Neutrophil (primary cell): ENCODE data around the gene AK2.

Experiments used
- H3K27ac ChIP-seq: fragments of 200-600 bp; sonication (generic); 2 replicates; pipeline ENCODE4 v1.5.1; 2016; ENCODE audit warnings: mild to moderate bottlenecking, moderate library complexity
- H3K27me3 ChIP-seq: fragments of 200-600 bp; sonication (generic); 2 replicates; pipeline ENCODE4 v1.6.0; 2016; ENCODE audit warnings: mild to moderate bottlenecking
- H3K36me3 ChIP-seq: fragments of 200-600 bp; sonication (generic); 2 replicates; pipeline ENCODE4 v1.5.1; 2017
- H3K4me1 ChIP-seq, 2 experiments: fragments of 200-600 bp in 1 of 2; sonication (generic) in 1 of 2; 1 replicate in 1 of 2; 2 replicates in 1 of 2; pipeline versions ENCODE4 v1.5.1 to v1.6.1; 2013 to 2016; ENCODE audit warnings: low read depth in 1 of 2, low read length in 1 of 2, mild to moderate bottlenecking in 1 of 2, moderate library complexity in 1 of 2; ENCODE audit not compliant: control insufficient read depth in 1 of 2, insufficient read depth in 1 of 2
- H3K4me3 ChIP-seq, 2 experiments: fragments of 200-600 bp in 1 of 2; sonication (generic) in 1 of 2; 1 replicate in 1 of 2; 2 replicates in 1 of 2; pipeline ENCODE4 v1.5.1; 2013 to 2016; ENCODE audit warnings: low read depth in 1 of 2, low read length in 1 of 2, mild to moderate bottlenecking in 1 of 2, moderate library complexity in 1 of 2
- H3K9me3 ChIP-seq: fragments of 200-600 bp; sonication (generic); 2 replicates; pipeline ENCODE4 v1.5.1; 2016
- CTCF ChIP-seq: fragments of 200-600 bp; sonication (generic); IDR thresholded peaks from 2 replicates; pipeline ENCODE4 v1.5.1; 2016; ENCODE audit warnings: antibody characterized with exemption

AK2 gene

DNA sequence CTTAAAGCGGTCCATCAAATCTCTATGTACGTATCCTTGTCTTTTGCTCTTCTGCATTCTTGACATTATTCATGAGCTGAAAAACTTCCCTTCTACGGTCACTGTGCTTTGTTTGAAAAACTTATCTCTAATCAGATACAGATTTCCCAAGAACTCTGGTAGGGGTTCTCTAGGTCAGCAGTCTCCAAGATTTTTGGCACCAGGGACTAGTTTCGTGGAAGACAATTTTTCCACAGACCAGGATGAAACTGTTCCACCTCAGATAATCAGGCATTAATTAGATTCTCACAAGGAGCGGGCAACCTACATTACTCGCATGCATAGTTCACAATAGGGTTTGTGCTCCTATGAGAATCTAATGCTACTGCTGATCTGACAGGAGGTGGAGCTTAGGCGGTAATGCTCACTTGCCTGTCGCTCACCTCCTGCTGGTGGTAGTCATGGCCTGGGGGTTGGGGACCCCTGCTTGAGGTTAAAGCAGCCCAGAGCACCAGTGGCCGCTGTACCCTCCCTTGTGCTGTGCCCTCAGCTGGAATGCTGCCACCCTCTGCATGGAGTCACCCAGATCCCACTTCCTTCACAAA is 30.8 kb downstream of the AK2 start:
- TF ChIP-seq CTCF: no peak
- H3K27ac ChIP-seq: peak overlapping the region; percentile 91
- H3K4me3 ChIP-seq: no peak overlapping the region
- H3K27me3 ChIP-seq: no peaks in the 10 kb centered on the region
- no peaks in the 10 kb centered on the region for H3K36me3 ChIP-seq
- peaks cover 66 to 76% of the 10 kb centered on the region in 2 experiments for H3K4me1 ChIP-seq
- H3K9me3 ChIP-seq: no peaks in the 10 kb centered on the region

DNA sequence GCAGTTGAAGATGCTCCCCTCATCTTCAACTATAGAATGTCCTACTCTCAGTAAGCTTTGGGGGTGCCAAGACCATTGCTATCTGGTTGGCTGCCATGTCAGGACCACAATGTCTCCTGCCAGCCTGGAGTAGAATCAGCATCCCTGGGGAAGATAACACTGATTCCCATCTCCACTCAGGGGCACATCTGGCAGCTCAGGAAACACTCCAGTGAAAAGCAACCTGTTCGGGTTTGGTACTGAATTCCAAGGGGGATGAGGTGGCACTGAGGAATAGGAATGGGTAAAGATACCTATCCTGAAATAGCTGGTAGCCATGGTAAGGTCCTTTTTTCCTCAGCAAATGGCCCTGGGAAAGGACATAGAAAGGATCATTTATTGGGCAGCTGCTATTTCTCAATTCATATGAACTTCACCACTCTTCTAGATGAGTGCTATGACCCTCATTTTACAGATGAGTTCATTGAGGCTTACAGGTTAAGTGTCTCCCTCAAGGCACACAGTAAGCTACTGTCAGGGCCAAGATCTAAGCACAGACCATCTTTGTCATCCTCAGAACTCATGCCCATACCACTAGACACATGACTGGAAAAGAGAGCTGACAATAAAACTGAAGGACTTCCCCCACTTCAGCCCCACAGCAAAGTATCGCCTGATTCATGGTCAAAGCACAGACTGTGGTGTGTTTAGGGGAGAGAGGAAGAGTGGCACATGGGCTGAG is 31.4 kb downstream of the AK2 start:
- Histone ChIP-seq H3K4me1 (peaks cover 73 to 78% of the 10 kb centered on the region in 2 experiments), H3K27me3 (no peaks in the 10 kb centered on the region), H3K36me3 (no peaks in the 10 kb centered on the region), H3K9me3 (no peaks in the 10 kb centered on the region), H3K4me3 (no peak overlapping the region), H3K27ac (peak overlapping the region; percentile 91)
- no peak for TF ChIP-seq CTCF

GRCh38 chr1:33004613-33005012 is 32.1 kb downstream of the AK2 start:
- Histone ChIP-seq H3K9me3 (no peaks in the 10 kb centered on the region), H3K4me3 (no peak overlapping the region), H3K27ac (no peak overlapping the region), H3K36me3 (no peaks in the 10 kb centered on the region), H3K27me3 (no peaks in the 10 kb centered on the region), H3K4me1 (peaks cover 71 to 76% of the 10 kb centered on the region in 2 experiments)
- TF ChIP-seq CTCF: no peak

DNA sequence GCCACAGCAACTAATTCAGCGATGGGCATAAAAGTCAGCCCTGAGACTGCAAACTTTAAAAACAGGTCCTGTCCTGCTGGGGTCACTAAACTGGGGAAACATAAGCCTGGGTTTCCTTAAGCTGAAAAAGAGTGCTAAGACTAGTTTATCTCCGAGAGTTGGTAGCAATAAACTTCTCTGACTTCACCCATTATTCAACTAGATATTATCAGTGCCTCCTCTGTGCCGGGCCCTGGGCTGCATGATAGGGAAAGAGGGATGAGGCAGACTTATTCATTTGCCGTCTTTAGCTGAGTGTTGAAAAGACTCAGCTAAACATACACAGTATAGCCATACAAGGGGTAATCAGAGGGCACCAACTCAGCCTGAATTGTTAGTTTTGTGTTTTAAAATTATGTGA is 33.0 kb downstream of the AK2 start:
- no peaks in the 10 kb centered on the region for H3K27me3 ChIP-seq
- H3K9me3 ChIP-seq: no peaks in the 10 kb centered on the region
- H3K4me1 ChIP-seq: peaks cover 71 to 76% of the 10 kb centered on the region in 2 experiments
- peak overlapping the region; percentile 39 for H3K27ac ChIP-seq
- TF ChIP-seq CTCF: no peak
- H3K36me3 ChIP-seq: no peaks in the 10 kb centered on the region
- H3K4me3 ChIP-seq: no peak overlapping the region

GRCh38 chr1:33002006-33002405 is 34.7 kb downstream of the AK2 start:
- no peaks in the 10 kb centered on the region for H3K36me3 ChIP-seq
- TF ChIP-seq CTCF: no peak
- no peaks in the 10 kb centered on the region for H3K27me3 ChIP-seq
- H3K9me3 ChIP-seq: no peaks in the 10 kb centered on the region
- no peak overlapping the region for H3K4me3 ChIP-seq
- peaks cover 71 to 76% of the 10 kb centered on the region in 2 experiments for H3K4me1 ChIP-seq
- H3K27ac ChIP-seq: peak overlapping the region; percentile 5
